ENCODE results near the gene MED29.

- no peak for TF ChIP-seq CTCF (IDR thresholded peaks at IDR 0.05)
- no peak for TF ChIP-seq POLR2A (IDR thresholded peaks at IDR 0.05)
Observed at GRCh38 chr19:39379865-39380396, 11.2 kb upstream of the MED29 start.
